GM12875 (cell line): ENCODE measurements around the gene JAKMIP1.

Experiments used
- H3K4me3 ChIP-seq: one replicate; pipeline ENCODE4 v1.5.1; 2011; ENCODE audit warnings: low read depth, low read length, control low read depth
- TF ChIP-seq, protein P1 (sequence below): IDR thresholded peaks from 2 replicates; pipeline ENCODE4 v1.5.1; 2011; ENCODE audit warnings: low read depth, mild to moderate bottlenecking, control low read depth, inconsistent platforms, low read length, moderate library complexity, borderline replicate concordance; ENCODE audit not compliant: insufficient read depth

The JAKMIP1 gene

DNA sequence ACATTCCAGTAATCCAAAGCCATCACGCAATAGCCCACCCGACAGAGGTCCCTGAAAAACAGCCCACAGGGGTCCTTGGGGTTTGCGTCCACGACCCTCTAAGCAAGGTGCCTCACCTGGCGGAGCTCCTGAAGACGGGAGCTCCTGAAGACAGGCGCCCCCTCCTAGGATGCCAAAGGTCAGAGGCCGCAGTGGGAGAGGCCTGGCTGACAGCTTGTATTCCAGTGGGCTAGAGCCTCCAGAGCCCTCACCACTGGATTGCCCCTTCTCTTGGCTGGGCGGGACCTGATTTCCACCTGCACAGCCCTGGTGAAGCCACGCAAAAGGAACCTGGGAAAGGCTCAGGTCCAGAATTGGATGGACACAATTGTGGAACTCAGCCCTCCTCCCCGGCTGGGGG lies 39.6 kb upstream of the JAKMIP1 start:
- no peak overlapping the region for H3K4me3 ChIP-seq
- TF ChIP-seq, protein P1, sequence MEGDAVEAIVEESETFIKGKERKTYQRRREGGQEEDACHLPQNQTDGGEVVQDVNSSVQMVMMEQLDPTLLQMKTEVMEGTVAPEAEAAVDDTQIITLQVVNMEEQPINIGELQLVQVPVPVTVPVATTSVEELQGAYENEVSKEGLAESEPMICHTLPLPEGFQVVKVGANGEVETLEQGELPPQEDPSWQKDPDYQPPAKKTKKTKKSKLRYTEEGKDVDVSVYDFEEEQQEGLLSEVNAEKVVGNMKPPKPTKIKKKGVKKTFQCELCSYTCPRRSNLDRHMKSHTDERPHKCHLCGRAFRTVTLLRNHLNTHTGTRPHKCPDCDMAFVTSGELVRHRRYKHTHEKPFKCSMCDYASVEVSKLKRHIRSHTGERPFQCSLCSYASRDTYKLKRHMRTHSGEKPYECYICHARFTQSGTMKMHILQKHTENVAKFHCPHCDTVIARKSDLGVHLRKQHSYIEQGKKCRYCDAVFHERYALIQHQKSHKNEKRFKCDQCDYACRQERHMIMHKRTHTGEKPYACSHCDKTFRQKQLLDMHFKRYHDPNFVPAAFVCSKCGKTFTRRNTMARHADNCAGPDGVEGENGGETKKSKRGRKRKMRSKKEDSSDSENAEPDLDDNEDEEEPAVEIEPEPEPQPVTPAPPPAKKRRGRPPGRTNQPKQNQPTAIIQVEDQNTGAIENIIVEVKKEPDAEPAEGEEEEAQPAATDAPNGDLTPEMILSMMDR = no peak

DNA sequence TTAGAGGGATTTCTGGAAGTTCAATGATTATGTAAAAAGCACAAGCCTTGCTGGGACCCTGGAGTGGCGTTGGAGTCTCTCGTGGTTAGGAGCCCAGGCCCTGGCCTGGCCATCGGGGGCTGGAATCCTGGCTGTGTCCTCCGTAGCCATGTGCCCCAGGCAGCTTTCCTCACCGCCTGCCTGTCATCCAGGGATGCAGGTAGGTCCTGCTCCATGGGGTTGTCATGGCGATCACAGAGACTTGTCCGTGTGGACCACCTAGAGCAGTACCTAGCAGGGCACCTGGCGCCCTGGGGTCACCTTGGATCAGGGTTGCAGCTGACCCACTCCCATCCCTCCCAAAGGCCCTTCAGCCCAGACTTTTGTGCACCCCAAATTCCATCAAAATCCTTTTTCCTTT lies 39.1 kb upstream of the JAKMIP1 start:
- H3K4me3 ChIP-seq = no peak overlapping the region
- TF ChIP-seq, protein P1 = no peak

DNA sequence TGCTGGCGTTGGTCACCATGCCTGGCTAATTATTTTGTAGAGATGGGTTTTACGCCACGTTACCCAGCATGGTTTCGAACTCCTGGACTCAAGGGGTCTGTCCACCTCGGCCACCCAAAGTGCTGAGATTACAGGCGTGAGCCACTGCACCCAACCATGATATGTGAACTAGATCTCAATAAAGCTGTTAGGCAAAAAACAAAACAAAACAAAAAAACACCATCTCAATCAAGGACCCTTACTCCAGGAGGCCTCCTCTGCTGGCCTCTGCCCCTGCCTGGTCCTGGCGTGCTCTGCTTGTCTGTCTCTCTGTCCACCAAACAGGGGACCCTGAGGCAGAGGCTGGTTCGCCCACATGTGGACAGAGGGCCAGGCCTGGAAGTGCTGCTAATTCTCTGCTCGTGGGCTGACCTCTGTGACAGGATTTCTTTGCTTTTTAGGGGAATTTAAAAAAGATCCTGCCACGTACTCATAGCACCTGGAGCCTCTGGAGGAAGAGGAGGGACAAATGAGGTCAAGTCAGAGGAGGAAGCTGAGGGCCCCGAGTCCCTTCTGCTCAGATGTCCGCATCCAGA lies 36.6 kb upstream of the JAKMIP1 start:
- TF ChIP-seq, protein P1 = no peak
- H3K4me3 ChIP-seq = no peak overlapping the region

DNA sequence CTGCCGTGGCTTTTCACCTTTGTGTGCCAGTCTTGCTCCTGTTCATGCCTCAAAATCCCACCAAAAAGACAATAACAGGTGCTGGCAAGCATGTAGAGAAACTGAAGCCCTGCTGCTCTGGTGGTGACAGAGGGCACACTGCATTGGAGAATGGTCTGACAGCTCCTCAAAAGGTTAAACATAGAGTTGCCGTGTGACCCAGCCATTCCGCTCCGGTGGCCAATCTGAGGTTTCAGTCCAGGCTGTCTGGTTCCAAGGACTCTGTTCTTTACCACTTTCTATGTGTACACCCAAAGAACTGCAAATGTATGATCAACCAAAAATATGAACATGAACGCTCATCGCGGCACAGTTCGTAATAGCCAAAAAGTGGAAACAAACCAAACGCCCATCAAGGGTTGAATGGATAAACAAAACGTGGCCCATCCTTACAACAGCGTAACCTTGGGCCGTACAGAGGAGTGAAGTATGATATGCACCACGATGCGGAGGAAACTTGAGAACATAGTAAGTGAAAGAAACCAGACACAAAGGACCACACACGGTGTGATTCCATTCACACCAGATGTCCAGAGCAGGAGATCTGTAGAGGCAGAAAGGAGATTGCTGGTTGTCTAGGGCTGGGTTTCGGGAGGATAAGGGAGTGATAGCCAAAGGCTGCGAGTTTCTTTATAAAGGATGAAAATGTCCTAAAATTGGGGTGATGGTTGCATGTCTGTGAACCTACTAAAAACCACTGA lies 35.7 kb upstream of the JAKMIP1 start:
- TF ChIP-seq, protein P1 = no peak
- no peak overlapping the region for H3K4me3 ChIP-seq

DNA sequence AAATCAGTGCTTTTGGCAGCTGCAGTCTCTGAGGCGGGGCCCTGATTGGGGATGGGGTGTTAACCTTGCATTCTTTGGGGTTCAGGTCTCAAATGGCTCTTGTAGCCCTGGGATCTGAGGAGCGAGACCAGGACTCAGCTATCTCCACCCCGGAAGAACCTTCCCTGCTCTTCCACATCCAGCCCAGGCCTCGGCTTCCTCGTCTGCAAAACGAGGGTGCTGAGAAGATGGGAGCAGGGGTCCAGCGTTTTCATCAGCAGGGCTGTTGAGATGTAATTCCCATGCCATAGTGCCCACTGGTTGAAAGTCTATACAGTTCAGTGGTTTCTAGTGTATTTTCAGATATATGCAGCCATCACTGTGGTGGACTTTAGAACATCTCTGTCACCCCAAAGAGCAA lies 34.7 kb upstream of the JAKMIP1 start:
- TF ChIP-seq, protein P1 = no peak
- H3K4me3 ChIP-seq = no peak overlapping the region

DNA sequence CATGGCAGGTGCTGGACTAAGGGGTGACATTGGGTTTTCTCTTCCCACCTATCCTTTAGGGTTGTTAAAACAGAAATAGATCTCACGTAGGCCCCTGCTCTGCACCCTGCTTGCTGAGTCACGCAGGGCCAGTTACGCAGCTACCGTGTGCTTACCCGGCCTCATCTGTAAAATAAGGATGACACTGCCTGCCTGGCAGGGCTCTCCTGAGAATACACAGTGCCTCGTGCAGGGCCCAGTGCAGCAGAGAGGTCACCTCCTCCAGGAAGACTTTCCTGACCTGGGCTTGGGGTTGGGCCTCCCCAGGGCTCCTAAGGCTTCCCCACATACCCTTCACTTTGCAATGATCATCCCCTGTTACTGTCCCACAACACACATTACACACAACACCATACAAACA lies 33.6 kb upstream of the JAKMIP1 start:
- no peak overlapping the region for H3K4me3 ChIP-seq
- TF ChIP-seq, protein P1 = no peak

DNA sequence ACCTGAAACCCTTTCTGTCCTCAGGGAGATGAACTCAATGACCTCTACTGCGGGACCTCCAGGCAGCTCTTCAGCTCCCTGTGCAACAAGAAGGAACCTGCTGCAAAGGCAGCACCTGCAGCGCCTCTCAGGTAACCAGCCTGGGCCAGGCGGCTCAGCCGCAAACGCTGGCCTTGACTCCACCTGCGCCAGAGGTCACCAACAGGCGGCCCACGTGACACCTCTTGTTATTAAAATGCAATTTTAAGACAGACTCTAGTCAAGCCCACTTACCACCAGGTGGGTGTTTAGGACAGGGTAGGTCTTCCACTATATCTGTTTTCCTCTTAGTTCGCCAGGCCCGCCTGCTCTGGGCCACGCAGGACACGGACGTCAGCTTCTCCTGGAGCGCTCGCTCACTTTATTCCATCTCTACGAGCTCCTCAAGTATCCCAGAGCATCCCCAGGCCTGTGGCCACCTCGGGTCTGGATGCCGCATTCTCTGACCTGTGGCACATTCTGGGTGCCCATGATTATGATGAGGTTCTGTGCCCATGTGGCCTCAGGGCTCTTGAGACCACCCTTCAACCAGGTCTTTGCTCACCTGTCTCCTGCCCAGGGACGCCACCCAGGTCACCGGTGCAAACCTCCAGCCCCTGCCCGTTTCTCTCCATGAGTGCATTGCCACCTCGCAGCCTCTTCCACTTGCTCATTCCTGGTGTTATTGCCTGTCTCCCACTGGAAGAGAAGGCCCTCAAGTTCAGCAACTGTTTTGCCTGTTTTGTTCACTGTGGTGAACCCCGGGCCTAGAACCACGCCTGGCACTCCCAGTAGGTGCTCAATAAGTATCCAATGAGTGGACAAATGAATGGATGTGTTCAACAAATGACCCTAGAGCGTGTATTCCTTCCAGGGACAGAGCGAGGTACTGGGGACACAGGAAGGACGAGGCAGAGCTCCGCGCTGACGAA lies 32.8 kb upstream of the JAKMIP1 start:
- TF ChIP-seq, protein P1 = no peak
- no peak overlapping the region for H3K4me3 ChIP-seq
